GM21360 (cell line): Measurements from ENCODE around the gene GJA3.

Experiments used
- ATAC-seq: cut with Tn5 transposase; IDR thresholded peaks from one replicate; pipeline ENCODE4 v1.9.1; 2021; ENCODE audit warnings: mild to moderate bottlenecking, moderate library complexity; ENCODE audit not compliant: unreplicated experiment

Gene GJA3

DNA sequence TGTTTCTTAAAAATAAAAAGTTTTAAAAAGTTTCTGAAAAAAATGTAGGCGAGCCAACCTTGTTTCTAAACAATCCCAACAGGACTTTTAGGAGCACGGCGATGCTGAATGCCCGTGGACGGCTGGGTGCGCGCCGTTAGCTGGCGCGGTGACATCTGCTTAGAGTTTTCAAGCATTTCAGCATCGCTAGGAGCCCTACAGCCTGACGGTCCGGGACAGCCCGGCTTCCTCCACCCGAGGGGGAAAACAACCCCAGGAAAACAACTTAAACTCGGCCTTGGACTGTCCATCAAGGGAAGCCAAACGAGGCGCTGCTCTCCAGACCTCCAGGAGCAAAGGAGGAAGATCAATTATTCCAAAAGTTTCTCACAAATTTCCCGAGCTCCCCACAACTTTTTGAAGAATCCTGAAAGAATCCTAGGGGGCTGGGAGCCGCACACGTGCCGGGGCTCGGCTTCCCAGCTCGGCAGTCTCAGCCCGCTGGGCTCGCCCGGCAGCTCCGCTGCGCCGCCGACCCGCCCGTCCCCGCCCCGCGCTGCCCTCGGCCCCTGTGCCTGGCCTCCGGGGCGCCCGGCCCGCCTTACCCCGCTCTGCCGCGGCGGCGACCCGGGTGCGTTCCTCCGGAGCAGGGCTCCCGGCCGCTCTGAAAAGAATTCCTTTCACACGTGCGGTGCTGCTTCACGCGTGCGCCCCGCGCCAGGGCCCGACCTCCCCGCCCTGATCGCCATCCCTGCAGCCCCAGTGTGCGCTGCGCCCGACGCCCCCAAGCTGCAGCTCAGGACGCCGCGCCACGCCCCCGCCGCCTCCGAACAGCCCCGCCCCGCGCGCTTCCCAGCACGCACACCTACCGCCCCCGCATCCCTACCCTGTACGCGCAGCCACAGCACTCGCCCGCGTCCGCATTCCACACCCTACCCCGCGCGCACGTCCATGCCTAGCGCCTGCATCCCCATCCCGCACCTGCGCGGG is at the start of gene GJA3:
Gene GJA3 (minus strand): TSS at position 747 of the 969 bp plus-strand sequence. CDS start 17,764 bp downstream, outside the sequence.
- peak; percentile 54 for ATAC-seq

DNA sequence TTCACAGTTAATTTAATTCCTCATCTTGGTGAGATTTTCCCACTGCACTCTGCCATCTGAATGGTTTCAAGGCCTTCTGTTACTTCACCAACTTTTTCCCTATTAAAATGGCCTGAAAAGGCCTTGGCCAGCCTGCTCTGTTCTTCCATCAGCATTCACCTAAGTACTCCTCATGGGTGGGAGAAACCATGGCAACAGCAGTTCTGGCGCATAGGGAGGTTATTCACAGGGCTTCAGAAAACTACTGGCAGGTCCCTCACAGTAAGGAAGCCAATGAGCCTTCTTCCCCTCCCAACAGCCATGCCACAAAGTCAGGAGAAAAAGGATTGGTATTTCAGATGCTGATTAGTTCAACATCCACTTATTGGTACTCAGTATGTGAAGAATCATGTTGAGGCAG is 49.1 kb upstream of the GJA3 start:
- no peak for ATAC-seq

DNA sequence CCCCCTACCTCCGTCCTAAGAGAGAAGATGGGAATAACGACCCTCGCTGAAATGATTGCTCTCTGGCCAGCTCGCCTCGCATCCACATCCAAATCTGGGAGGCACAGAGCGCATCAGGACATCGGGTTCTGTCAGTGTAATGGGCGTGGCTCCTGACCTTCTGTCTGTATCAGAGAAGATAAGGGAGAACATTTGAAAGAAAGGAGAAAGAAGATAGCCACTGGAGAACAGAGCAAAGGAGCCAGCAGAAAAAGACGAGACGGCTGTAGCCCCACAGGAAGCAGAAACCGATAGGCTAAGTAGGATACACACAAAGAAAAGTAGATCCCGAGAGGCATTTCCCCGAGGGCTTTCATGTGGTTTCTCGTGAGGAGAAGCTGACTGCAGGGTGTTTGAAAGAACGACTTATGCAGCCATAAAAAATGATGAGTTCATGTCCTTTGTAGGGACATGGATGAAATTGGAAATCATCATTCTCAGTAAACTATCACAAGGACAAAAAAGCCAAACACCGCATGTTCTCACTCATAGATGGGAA is 45.9 kb upstream of the GJA3 start:
- ATAC-seq, result no peak

DNA sequence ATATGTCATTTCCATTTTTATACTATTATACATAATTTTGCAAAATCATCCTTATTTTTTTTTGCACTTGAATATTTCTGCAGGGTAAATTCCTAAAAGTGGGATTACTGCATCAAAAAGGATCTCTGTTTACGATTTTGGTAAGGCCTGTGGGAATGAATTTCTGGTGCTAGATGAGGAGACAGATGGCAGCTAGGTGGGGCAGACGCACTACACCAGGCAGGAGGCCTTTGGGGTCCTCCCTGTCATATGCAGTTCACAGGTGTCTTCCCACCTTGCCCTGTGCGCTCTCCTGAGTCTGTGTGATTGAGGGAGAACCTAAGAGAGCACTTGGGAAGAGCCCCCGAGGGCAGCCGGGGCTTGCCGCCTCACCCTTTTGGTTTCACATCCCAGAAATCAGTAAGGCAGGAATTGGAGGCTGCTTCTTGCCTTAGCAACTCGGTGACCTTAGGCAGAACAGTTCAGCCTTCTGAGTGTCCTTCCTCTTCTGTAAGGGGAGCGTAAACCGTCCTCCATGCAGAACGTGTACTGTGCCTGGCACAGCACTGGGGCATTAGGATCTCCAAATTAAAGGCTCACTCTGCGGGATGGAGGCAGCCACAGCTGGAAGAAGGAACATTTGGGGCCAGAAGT is 45.3 kb upstream of the GJA3 start:
- no peak for ATAC-seq

DNA sequence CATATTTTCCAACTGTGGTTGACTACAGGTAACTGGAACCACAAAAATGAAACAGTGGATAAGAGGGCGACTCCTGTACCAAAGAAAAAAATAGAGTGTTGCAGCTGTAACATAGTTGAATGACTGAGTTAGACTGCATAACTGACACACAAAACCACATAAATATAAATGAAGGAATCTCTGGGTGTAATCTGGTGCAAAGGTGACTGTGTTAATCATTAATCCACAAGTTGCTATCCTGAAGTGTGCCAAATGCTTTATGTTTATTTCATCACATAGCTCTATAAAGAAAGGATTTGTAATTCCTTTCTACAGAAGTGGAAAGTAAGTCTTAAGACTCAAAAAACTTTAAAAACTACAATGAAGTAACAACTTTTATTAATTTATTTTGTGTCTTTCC is 37.9 kb upstream of the GJA3 start:
- ATAC-seq, result no peak

DNA sequence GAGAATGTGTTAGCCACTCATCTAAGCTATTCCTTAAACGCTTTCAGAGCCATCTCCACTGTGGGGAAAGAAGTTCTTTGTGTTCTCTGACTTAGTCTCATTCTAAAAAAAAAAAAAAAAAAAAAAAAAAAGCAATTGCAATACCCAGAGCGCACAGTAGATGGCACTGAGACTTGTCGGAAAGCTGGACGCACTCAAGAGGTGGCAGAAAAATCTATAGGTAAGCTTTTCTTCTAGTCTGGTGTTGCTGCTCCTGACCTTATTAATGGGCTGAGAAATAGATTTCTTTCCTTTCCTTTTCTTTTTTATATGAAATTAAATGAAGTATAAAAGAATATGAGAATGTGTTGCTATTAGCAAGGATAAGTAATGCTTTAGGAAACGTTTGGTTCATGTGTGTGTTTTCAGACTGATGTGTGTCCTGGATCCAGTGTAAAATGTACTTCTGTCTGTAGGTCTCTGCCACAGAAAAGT is 36.5 kb upstream of the GJA3 start:
- no peak for ATAC-seq

DNA sequence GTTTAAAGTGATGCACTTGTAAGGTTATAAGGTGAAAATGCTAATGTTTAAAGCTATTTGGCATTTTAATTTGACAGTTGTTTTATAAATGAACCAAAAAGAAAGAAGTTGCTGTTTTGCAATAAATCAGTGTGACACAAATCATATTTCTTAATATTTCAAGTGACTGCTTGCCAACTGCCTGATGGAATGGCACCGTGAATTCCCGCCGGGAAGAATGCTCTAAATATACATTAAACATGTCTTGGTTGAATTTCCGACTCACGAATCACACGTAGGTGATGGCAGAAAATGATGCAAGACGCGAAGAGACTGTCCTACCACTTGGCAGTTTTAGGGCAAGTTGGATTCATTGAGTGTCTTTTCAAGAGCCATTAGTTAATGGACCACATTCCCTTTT is 34.9 kb upstream of the GJA3 start:
- no peak for ATAC-seq

DNA sequence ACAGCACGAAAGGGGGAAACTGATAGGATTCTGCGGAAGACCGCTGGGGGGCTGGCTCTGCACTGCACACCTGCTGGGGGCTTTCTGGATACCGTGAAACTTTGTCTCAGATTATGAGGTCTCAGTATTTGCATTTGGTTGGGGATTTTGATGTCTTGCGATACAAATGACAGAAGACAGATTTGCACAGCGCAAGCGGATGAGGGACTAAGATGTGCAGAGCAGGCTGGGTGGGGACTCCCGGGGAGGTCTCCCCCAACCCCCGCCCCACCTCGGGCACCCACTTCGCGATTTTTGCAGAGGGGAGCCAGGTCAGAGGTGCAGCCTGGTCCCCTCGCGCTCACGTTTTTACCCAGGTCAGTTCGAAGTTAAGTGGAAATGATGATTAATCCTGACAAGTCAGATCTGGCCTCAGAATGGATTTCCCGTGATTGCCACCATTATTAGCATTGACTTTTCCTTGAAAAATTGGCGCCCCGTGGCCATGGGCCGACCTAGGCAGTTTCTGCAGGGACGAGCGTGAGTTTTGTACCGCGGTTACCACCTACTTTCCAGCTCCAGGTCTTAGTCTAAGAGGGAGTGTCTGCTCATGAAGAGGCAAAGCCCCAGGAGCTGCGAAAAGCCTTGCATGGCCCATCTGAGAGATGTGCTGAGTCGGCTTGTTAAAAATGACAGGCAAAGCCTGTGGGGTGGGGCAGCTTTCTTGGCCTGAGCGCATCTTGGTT is 33.2 kb upstream of the GJA3 start:
- no peak for ATAC-seq

DNA sequence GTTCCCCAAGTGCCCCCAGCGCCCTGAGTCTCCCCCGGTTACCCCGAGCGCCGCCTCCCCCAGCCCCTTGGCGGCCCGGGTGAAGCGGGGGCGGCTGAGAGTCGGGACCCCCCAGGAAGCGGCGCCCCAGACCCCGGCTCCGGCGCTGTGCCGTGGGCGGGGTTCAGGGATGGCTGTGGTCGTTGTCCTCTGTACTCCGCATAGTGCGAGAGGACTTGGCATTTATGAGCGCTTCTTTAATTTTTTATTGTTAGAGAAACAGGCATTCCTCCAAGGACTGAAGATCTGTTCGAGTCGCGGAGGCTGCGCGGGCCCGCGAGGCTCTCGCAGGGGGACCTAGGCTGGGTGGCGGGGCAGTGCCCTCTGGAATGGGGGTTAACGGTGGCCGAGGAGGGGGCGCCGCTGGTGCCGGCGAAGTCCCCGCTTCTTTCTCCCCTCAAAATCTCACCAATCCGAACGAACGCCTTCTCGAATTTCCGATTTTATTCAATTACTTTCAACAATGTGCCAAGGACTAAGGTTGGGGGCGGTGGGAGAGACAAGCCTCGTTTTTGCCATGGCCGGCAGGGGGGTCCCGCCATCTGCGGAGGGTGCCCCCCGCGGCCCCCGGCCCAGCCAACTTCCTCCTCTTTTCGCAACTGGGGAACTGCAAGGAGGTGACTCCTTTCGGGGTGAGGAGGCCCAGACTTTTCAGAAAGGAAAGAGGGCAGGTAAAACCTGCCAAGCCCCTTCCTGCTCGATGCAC is 32.5 kb upstream of the GJA3 start:
- no peak for ATAC-seq

DNA sequence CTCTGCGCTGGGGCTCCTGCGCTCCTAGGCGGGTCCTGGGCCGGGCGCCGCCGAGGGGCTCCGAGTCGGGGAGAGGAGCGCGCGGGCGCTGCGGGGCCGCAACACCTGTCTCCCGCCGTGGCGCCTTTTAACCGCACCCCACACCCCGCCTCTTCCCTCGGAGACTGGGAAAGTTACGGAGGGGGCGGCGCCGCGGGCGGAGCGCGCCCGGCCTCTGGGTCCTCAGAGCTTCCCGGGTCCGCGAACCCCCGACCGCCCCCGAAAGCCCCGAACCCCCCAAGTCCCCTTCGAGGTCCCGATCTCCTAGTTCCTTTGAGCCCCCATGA is 31.9 kb upstream of the GJA3 start, which contains the start of gene GJB2:
Gene GJB2 (minus strand): TSS at position 103 of the 326 bp plus-strand sequence. CDS start 3,357 bp downstream, outside the sequence.
- ATAC-seq, result no peak

DNA sequence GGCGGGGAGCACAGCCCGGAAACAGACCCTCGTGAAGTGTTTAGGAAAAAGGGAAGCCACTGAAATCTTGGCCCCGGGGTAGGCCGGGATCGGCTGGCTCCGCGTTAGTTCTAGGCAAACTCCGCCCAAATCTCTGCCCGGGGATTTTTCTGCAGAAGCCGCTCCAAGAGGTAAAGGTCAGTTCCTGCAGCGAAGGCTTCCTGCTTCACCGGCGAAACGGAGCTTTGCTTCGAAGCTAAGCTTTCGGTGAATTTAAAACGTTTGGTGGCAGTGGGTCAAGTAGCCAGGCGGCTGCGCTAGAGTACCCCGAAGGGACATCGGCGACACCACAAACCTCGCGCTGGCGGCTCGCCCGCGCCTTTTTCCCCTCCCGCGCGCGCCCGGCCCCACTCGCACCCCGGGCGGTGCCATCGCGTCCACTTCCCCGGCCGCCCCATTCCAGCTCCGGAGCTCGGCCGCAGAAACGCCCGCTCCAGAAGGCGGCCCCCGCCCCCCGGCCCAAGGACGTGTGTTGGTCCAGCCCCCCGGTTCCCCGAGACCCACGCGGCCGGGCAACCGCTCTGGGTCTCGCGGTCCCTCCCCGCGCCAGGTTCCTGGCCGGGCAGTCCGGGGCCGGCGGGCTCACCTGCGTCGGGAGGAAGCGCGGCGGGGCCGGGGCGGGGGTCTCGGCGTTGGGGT is 31.4 kb upstream of the GJA3 start:
- no peak for ATAC-seq

DNA sequence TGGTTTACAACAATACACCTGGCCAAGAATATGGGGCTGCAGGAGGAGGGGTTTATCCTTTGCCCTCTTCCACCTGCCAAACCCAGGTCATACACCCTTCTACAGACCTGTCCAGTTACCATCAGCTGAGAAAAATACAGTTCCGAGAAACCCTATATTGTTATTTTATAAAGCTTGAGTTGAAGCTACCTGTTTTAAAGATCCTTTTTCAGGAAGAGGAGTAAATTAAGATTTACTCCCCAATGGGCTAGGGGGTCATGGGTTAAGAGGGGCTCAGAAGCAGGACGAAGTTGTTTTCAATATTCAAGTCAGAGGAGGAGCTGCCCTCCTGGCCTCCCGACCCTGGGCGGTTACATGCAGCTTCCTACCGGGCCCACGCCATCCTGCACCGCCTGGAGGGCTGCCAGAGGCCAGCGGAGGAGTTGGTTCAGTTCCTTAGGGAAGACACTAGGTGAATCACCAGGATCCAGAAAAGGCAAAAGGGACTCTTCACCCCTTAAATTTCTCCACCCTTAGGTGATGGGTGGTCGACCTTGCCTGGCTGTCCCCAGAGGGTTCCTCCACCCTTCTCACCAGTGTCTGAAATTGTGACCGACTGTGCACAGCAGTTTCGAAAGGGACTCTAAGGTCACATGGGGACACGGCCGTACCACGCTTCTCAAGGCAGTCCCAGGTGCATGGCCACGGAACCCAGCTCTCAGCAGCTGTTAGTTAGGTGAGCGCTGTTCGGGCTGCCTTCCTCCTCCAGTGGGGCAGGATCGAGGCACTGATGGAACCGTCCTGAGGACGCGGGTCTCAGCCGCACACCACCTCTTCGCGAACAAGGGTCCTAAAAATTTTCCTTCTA is 30.7 kb upstream of the GJA3 start:
- ATAC-seq, result no peak

DNA sequence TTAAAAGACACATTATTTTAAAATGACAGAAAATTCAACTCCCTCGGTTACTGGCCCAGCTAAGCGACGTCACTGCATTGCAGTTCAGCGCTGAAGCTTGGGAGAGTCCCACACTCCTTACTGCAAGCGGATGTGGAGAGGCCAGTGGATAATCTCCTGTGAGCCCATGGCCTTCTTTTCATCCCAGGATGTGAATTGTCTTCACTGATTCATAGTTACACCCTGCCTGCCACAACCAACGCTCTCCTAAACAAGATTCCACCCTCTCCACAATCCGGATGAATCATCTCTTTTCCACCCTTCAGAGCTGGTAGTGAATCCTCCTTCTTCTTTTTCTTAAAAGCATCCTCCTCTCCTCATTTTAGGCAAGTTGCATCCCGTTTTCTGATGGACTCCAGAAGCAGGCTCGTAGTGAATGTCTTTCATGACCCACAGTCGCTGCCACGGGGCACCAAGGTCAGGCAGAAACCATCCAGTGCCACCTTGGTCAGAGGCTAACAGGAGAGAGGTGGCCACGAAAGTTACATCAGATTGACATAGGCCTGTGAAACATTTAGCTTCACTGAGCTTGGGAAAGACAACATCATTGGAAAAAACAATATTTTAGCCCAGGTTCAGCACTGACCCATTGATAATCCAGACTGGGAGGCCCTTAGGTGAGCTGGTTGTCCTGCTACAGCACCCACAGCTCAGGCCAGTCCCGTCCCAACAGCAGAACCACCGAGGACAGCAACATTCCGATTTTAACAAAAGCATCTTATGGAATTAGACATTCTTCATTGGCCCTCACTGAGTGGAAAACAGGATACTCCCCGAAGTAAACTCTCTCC is 29.8 kb upstream of the GJA3 start:
- no peak for ATAC-seq

DNA sequence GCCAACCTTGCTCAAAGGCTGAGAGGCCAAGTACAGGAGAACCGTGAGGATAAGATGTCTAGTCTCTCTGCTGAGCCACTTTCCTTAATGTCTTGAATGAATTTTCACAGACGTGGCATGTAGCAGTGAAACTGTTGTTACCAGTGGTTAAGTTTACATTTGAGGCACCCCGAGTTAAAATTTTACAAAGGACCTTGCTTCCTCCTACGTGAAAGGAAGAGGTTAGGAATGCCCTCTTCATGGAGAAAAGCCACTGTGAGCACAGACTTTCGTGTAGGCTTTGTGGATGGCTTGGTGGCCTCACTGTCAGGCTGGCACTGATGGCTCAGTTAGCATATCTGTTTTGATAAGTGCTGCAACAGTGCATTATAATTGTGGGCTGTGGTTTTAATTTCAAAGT is 29.2 kb upstream of the GJA3 start:
- no peak for ATAC-seq

DNA sequence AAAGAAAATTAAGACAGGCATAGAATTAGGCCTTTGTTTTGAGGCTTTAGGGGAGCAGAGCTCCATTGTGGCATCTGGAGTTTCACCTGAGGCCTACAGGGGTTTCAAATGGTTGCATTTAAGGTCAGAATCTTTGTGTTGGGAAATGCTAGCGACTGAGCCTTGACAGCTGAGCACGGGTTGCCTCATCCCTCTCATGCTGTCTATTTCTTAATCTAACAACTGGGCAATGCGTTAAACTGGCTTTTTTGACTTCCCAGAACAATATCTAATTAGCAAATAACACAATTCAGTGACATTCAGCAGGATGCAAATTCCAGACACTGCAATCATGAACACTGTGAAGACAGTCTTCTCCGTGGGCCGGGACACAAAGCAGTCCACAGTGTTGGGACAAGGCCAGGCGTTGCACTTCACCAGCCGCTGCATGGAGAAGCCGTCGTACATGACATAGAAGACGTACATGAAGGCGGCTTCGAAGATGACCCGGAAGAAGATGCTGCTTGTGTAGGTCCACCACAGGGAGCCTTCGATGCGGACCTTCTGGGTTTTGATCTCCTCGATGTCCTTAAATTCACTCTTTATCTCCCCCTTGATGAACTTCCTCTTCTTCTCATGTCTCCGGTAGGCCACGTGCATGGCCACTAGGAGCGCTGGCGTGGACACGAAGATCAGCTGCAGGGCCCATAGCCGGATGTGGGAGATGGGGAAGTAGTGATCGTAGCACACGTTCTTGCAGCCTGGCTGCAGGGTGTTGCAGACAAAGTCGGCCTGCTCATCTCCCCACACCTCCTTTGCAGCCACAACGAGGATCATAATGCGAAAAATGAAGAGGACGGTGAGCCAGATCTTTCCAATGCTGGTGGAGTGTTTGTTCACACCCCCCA is 28.1 kb upstream of the GJA3 start:
- ATAC-seq, result no peak

DNA sequence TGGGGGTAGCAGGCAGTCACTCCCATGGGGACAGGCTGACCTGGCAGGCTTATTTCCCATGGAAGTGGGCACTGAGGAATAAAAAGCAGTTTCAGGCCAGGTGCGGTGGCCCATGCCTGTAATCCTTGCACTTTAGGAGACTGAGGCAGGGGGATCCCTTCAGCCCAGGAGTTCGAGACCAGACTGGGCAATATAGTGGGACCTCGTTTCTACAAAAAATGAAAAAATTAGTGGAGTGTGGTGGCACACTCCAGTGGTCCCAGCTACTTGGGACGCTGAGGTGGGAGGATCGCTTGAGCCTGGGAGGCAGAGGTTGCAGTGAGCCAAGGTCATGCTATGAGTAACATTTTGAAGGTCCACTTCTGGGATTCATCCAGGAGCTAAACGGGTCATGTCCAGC is 25.9 kb upstream of the GJA3 start:
- no peak for ATAC-seq

DNA sequence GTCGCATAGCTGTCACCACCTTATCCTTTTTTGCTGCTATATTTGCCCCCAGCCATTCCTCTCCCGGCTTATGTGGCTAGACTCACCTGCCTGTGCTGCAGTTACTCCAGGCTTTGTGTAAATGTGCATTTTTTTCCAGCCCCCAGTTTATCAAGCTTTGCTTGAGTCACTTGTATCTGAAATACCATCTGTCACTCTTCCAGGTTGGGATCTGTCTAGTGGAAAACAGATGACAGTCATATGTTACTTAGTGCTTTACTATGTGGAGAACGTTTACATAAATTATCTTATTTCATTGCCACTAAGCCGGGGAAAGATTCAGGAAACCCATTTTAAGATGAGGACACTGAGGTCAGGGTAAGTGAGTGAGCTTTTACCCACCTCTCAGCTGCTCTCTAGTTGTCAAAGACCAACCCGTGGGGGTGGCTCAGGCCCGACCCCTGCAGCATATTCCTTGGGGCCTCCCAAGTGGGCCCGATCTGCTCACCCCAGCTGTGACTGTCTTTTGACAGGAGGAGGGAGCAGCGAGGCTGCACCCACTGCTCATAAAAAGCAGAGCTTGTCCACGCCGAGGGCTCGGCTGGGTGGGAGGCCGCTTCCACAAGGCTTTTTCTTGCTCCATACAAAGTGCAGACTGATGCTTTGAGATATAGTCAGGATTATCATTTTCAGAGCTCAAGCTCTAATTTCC is 24.7 kb upstream of the GJA3 start:
- ATAC-seq, result no peak
